Loucy (cell line): ENCODE data around the gene RNU6-7.

Source experiments
- CTCF ChIP-seq: fragments of 200-600 bp; sonication (generic); conservative IDR thresholded peaks from 2 replicates; pipeline ENCODE4 v1.5.1; 2014; ENCODE audit warnings: mild to moderate bottlenecking, antibody characterized with exemption, low read length
- EZH2phosphoT487 ChIP-seq: fragments of 200-600 bp; IDR thresholded peaks from 2 replicates; pipeline ENCODE4 v1.6.1; 2018; ENCODE audit warnings: antibody characterized with exemption, mild to moderate bottlenecking, moderate library complexity, borderline replicate concordance

GRCh38 chr14:32189811-32190210, 12.0 kb upstream of the RNU6-7 start:
- no peak for TF ChIP-seq EZH2phosphoT487
- no peak for TF ChIP-seq CTCF
